ENCODE data around the gene IFI30.
A peak's percentile ranks its signal among the peaks of the same experiment; 100 is the strongest.
"Not testable (repeated sequence)": the region's sequence is repeated elsewhere in the genome, so short reads cannot be mapped to it uniquely, and the experiment has no call there.

Gene IFI30

GRCh38 chr19:18152817-18153555, 20.6 kb upstream of the IFI30 start, which contains the start of gene PIK3R2:
Gene PIK3R2, plus strand, starts transcription at chr19:18153163. Its CDS starts 2,717 bp downstream, at chr19:18155880.
- DNase-seq = peak; percentile 99

GRCh38 chr19:18153556-18154134, 20.0 kb upstream of the IFI30 start:
- peak; percentile 25 for DNase-seq

GRCh38 chr19:18155095-18156087, 18.2 kb upstream of the IFI30 start:
- no peak for DNase-seq

GRCh38 chr19:18156268-18156667, 17.3 kb upstream of the IFI30 start:
- DNase-seq = no peak

GRCh38 chr19:18156841-18157464, 16.7 kb upstream of the IFI30 start:
- DNase-seq = no peak

- DNase-seq = no peak
Measured at GRCh38 chr19:18157465-18158063, 16.0 kb upstream of the IFI30 start.

- DNase-seq = no peak
Measured at GRCh38 chr19:18158467-18158866, 15.1 kb upstream of the IFI30 start.

GRCh38 chr19:18159059-18159616, 14.5 kb upstream of the IFI30 start:
- DNase-seq = not testable (repeated sequence)

GRCh38 chr19:18159810-18160209, 13.8 kb upstream of the IFI30 start:
- no peak for DNase-seq

- DNase-seq = no peak
Measured at GRCh38 chr19:18160493-18160970, 13.1 kb upstream of the IFI30 start.

GRCh38 chr19:18160971-18161635, 12.5 kb upstream of the IFI30 start:
- DNase-seq = peak; percentile 79

GRCh38 chr19:18161636-18162002, 12.0 kb upstream of the IFI30 start:
- no peak for DNase-seq

- no peak for DNase-seq
Measured at GRCh38 chr19:18164072-18164471, 9.5 kb upstream of the IFI30 start.

- DNase-seq = no peak
Measured at GRCh38 chr19:18165794-18166544, 7.6 kb upstream of the IFI30 start.

- no peak for DNase-seq
Measured at GRCh38 chr19:18167011-18167410, 6.6 kb upstream of the IFI30 start.

- DNase-seq = peak; percentile 65
Measured at GRCh38 chr19:18167975-18168645, 5.5 kb upstream of the IFI30 start.

GRCh38 chr19:18168673-18169381, 4.8 kb upstream of the IFI30 start:
- DNase-seq = no peak

GRCh38 chr19:18170714-18171255, 2.8 kb upstream of the IFI30 start:
- DNase-seq = no peak

All from activated naive CD4-positive, alpha-beta T cell treated with Interleukin-2 at 50 U/mL for 16 hours (primary cell).